Adipocyte (in vitro differentiated cells): ENCODE results near the gene GSTCD.
"Not testable (repeated sequence)": the region's sequence is repeated elsewhere in the genome, so short reads cannot be mapped to it uniquely, and the experiment has no call there.

ENCODE experiments used
- DNase-seq: peaks from one replicate; pipeline ENCODE4 v3.0.0-alpha.2; 2015; ENCODE audit warnings: low read depth
- H3K27me3 ChIP-seq: replicated peaks from 2 replicates; pipeline ENCODE4 v1.7.0; 2013; ENCODE audit warnings: mild to moderate bottlenecking, low read length, moderate library complexity; ENCODE audit not compliant: control insufficient read depth, insufficient read depth
- H3K36me3 ChIP-seq: 2 replicates; pipeline ENCODE4 v1.7.0; 2013; ENCODE audit warnings: low read length, mild to moderate bottlenecking, moderate library complexity; ENCODE audit not compliant: control insufficient read depth, insufficient read depth, severe bottlenecking
- H3K4me1 ChIP-seq: 2 replicates; pipeline ENCODE4 v1.7.0; 2013; ENCODE audit warnings: mild to moderate bottlenecking, low read length, moderate library complexity; ENCODE audit not compliant: control insufficient read depth, insufficient read depth
- H3K4me3 ChIP-seq: 2 replicates; pipeline ENCODE4 v1.7.0; 2013; ENCODE audit warnings: mild to moderate bottlenecking, low read length, moderate library complexity
- H3K9ac ChIP-seq: 2 replicates; pipeline ENCODE4 v1.7.0; 2013; ENCODE audit warnings: mild to moderate bottlenecking, low read length, moderate library complexity
- H3K9me3 ChIP-seq: 2 replicates; pipeline ENCODE4 v1.7.0; 2013; ENCODE audit warnings: mild to moderate bottlenecking, low read length, moderate library complexity; ENCODE audit not compliant: control insufficient read depth

The GSTCD gene

GRCh38 chr4:105765690-105766407 is 57.3 kb downstream of the GSTCD start:
- no peaks in the 10 kb centered on the region for H3K36me3 ChIP-seq
- no peaks in the 10 kb centered on the region for H3K9me3 ChIP-seq
- H3K9ac ChIP-seq: no peak overlapping the region
- peak; percentile 52 for DNase-seq
- no peaks in the 10 kb centered on the region for H3K4me1 ChIP-seq
- no peaks in the 10 kb centered on the region for H3K27me3 ChIP-seq
- H3K4me3 ChIP-seq: no peak overlapping the region

- Histone ChIP-seq H3K9ac (no peak overlapping the region), H3K27me3 (no peaks in the 10 kb centered on the region), H3K36me3 (no peaks in the 10 kb centered on the region), H3K4me1 (no peaks in the 10 kb centered on the region), H3K9me3 (no peaks in the 10 kb centered on the region), H3K4me3 (no peak overlapping the region)
- DNase-seq: no peak
These were observed 59.0 kb downstream of the GSTCD start for GRCh38 chr4:105767579-105767978.

- H3K9ac ChIP-seq, H3K36me3 ChIP-seq, H3K4me1 ChIP-seq, H3K4me3 ChIP-seq, H3K27me3 ChIP-seq, H3K9me3 ChIP-seq, DNase-seq: not testable (repeated sequence)
These were observed 61.9 kb downstream of the GSTCD start for GRCh38 chr4:105770524-105770923.

GRCh38 chr4:105772065-105772464 is 63.5 kb downstream of the GSTCD start:
- not testable (repeated sequence) for H3K9ac ChIP-seq, DNase-seq, H3K27me3 ChIP-seq, H3K4me1 ChIP-seq, H3K36me3 ChIP-seq, H3K9me3 ChIP-seq, H3K4me3 ChIP-seq

GRCh38 chr4:105775760-105776415 is 67.3 kb downstream of the GSTCD start:
- not testable (repeated sequence) for H3K27me3 ChIP-seq, H3K9ac ChIP-seq, H3K4me1 ChIP-seq, H3K9me3 ChIP-seq, DNase-seq, H3K36me3 ChIP-seq, H3K4me3 ChIP-seq

GRCh38 chr4:105780176-105780575 is 71.6 kb downstream of the GSTCD start:
- no peak overlapping the region for H3K9ac ChIP-seq
- H3K9me3 ChIP-seq: no peaks in the 10 kb centered on the region
- H3K36me3 ChIP-seq: no peaks in the 10 kb centered on the region
- no peaks in the 10 kb centered on the region for H3K4me1 ChIP-seq
- DNase-seq: no peak
- no peak overlapping the region for H3K4me3 ChIP-seq
- no peaks in the 10 kb centered on the region for H3K27me3 ChIP-seq

GRCh38 chr4:105784761-105785160 is 76.2 kb downstream of the GSTCD start:
- no peak overlapping the region for H3K4me3 ChIP-seq
- no peak overlapping the region for H3K9ac ChIP-seq
- H3K9me3 ChIP-seq: no peaks in the 10 kb centered on the region
- DNase-seq: no peak
- no peaks in the 10 kb centered on the region for H3K36me3 ChIP-seq
- no peaks in the 10 kb centered on the region for H3K27me3 ChIP-seq
- no peaks in the 10 kb centered on the region for H3K4me1 ChIP-seq

GRCh38 chr4:105785792-105786191 is 77.2 kb downstream of the GSTCD start:
- DNase-seq: no peak
- no peak overlapping the region for H3K4me3 ChIP-seq
- no peaks in the 10 kb centered on the region for H3K4me1 ChIP-seq
- H3K36me3 ChIP-seq: no peaks in the 10 kb centered on the region
- no peaks in the 10 kb centered on the region for H3K27me3 ChIP-seq
- H3K9ac ChIP-seq: no peak overlapping the region
- H3K9me3 ChIP-seq: no peaks in the 10 kb centered on the region

- Histone ChIP-seq H3K27me3 (no peaks in the 10 kb centered on the region), H3K9me3 (no peaks in the 10 kb centered on the region), H3K4me1 (no peaks in the 10 kb centered on the region), H3K4me3 (no peak overlapping the region), H3K9ac (no peak overlapping the region), H3K36me3 (no peaks in the 10 kb centered on the region)
- DNase-seq: no peak
These were observed 78.2 kb downstream of the GSTCD start for GRCh38 chr4:105786748-105787147.

GRCh38 chr4:105797225-105797624 is 88.6 kb downstream of the GSTCD start:
- H3K9me3 ChIP-seq: no peaks in the 10 kb centered on the region
- H3K4me3 ChIP-seq: no peak overlapping the region
- no peaks in the 10 kb centered on the region for H3K4me1 ChIP-seq
- DNase-seq: peak; percentile 42
- no peaks in the 10 kb centered on the region for H3K36me3 ChIP-seq
- no peaks in the 10 kb centered on the region for H3K27me3 ChIP-seq
- no peak overlapping the region for H3K9ac ChIP-seq

- Histone ChIP-seq H3K4me3 (no peak overlapping the region), H3K9ac (no peak overlapping the region), H3K36me3 (no peaks in the 10 kb centered on the region), H3K4me1 (peaks cover 16% of the 10 kb centered on the region), H3K9me3 (no peaks in the 10 kb centered on the region), H3K27me3 (no peaks in the 10 kb centered on the region)
- peak; percentile 56 for DNase-seq
These were observed 97.0 kb downstream of the GSTCD start for GRCh38 chr4:105805501-105806120.
